Lower leg skin (tissue), 3 donors: ENCODE measurements around the gene GYPC.

Source experiments
- POLR2A ChIP-seq, 2 donors: fragments of 450-650 bp; IDR thresholded peaks; one replicate each; pipeline ENCODE4 v1.6.1; 2016 to 2017; ENCODE audit warnings: antibody characterized with exemption in 2 of 2, mild to moderate bottlenecking in 1 of 2, moderate library complexity in 1 of 2
- TF ChIP-seq, protein P1 (sequence below), 3 donors: fragments of 450-650 bp; IDR thresholded peaks; one replicate each; pipeline ENCODE4 v1.5.1; 2016; ENCODE audit warnings: antibody characterized with exemption in 3 of 3, mild to moderate bottlenecking in 3 of 3, moderate library complexity in 2 of 3

DNA sequence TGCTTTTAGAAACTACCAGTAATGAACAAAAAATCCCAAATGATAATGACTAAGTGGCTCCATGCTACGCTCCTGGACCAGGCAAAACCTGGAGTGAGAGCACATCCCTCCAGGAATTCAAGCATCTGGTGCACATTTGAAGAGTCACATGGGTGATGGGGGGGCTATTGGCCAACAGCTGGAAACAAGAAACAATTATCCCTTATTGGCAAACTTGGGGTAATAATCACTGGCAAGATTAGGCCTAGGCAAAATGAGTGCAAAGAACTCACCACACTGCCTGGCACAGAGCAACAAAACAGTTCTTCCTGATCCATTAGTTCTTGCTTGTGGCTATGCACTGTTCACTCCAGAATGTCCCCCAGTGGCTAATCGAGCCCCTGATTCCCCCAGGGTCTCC lies 66.1 kb downstream of the GYPC start:
- TF ChIP-seq, protein P1, sequence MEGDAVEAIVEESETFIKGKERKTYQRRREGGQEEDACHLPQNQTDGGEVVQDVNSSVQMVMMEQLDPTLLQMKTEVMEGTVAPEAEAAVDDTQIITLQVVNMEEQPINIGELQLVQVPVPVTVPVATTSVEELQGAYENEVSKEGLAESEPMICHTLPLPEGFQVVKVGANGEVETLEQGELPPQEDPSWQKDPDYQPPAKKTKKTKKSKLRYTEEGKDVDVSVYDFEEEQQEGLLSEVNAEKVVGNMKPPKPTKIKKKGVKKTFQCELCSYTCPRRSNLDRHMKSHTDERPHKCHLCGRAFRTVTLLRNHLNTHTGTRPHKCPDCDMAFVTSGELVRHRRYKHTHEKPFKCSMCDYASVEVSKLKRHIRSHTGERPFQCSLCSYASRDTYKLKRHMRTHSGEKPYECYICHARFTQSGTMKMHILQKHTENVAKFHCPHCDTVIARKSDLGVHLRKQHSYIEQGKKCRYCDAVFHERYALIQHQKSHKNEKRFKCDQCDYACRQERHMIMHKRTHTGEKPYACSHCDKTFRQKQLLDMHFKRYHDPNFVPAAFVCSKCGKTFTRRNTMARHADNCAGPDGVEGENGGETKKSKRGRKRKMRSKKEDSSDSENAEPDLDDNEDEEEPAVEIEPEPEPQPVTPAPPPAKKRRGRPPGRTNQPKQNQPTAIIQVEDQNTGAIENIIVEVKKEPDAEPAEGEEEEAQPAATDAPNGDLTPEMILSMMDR (IDR thresholded peaks at IDR 0.05) = no peak
- TF ChIP-seq POLR2A (IDR thresholded peaks at IDR 0.05) = no peak
